ENCODE measurements around the gene CD300H. TPM values are rescaled to one million over a fixed set of nuclear protein-coding genes. Genes with fewer than 3 reads are reported as not detected.

Gene CD300H
- polyA plus RNA-seq, 1 experiment = not detected

DNA sequence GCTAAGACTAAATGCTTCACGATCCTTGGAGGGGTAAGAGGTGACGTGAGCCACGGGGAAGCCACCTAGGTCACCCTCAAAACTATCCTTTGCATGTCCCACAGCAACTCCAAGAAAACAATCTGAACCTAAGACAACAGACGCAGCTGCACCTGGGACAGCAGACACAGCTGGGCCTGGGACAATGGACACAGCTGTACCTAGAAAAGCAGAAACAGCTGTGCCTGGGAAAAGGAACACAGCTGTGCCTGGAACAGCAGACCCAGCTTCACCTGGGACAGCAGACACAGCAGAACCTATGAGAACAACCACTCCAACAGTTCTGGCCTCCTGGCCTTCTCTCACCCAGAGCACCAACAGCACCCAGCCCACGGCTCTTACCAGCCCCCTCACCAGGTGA is 36.4 kb upstream of the CD300H start:
- Histone ChIP-seq H3K27me3 (ENCODE audit: control insufficient read depth, insufficient read depth, low read length) (no peaks in the 10 kb centered on the region), H3K27ac (ENCODE audit: low read depth, low read length) (no peak overlapping the region), H3K4me3 (ENCODE audit: low read depth, low read length) (no peak overlapping the region), H3K9me3 (ENCODE audit: control insufficient read depth, insufficient read depth, low read length) (no peaks in the 10 kb centered on the region)
- DNase-seq (ENCODE audit: low read depth, low spot score) = no peak
- POLR2A ChIA-PET = no interaction called here
- CTCF ChIA-PET = no interaction called here
- TF ChIP-seq, protein P1, sequence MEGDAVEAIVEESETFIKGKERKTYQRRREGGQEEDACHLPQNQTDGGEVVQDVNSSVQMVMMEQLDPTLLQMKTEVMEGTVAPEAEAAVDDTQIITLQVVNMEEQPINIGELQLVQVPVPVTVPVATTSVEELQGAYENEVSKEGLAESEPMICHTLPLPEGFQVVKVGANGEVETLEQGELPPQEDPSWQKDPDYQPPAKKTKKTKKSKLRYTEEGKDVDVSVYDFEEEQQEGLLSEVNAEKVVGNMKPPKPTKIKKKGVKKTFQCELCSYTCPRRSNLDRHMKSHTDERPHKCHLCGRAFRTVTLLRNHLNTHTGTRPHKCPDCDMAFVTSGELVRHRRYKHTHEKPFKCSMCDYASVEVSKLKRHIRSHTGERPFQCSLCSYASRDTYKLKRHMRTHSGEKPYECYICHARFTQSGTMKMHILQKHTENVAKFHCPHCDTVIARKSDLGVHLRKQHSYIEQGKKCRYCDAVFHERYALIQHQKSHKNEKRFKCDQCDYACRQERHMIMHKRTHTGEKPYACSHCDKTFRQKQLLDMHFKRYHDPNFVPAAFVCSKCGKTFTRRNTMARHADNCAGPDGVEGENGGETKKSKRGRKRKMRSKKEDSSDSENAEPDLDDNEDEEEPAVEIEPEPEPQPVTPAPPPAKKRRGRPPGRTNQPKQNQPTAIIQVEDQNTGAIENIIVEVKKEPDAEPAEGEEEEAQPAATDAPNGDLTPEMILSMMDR (IDR thresholded peaks at IDR 0.05; ENCODE audit: low read depth, low read length) = no peak

DNA sequence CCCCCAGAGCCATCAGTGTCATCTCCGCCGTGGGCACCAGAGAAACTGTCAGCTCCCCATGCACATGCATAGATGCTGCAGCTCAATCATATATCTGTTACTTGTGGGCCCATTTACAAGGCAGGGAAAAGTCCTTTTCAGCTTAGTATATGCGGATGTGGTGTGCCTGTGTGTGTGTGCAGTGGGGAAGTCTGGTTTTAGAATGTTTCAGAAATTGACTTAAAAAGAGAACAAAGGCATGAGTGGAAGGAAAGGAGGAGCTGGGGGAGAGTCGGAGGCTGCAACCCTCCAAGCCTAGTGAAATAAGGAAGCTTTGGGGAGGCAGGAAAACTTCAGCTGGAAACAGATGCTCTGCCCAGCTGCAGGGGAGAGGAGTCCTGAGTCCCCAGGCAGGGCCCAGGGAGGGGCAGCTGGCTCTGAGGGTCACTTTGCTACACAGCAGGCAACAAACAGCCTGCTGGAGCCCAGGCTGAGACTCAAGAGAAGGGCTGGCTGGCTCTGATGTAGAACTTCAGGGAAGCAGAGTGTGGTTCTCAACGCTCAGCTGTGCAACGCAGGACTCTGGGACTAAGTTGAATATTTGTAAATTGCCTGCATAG is 35.8 kb upstream of the CD300H start:
- TF ChIP-seq, protein P1 (IDR thresholded peaks at IDR 0.05; ENCODE audit: low read depth, low read length) = no peak
- Histone ChIP-seq H3K27ac (ENCODE audit: low read depth, low read length) (no peak overlapping the region), H3K27me3 (ENCODE audit: control insufficient read depth, insufficient read depth, low read length) (no peaks in the 10 kb centered on the region), H3K4me3 (ENCODE audit: low read depth, low read length) (no peak overlapping the region), H3K9me3 (ENCODE audit: control insufficient read depth, insufficient read depth, low read length) (no peaks in the 10 kb centered on the region)
- ChIA-PET CTCF (interaction anchor here (1.1 to 1.8 kb wide), 2 partner anchors 16 to 236 kb away, joined by 3 to 4 read pairs; partner anchors contain the start of gene GPR142), POLR2A (no interaction called here)
- DNase-seq (ENCODE audit: low read depth, low spot score) = no peak

DNA sequence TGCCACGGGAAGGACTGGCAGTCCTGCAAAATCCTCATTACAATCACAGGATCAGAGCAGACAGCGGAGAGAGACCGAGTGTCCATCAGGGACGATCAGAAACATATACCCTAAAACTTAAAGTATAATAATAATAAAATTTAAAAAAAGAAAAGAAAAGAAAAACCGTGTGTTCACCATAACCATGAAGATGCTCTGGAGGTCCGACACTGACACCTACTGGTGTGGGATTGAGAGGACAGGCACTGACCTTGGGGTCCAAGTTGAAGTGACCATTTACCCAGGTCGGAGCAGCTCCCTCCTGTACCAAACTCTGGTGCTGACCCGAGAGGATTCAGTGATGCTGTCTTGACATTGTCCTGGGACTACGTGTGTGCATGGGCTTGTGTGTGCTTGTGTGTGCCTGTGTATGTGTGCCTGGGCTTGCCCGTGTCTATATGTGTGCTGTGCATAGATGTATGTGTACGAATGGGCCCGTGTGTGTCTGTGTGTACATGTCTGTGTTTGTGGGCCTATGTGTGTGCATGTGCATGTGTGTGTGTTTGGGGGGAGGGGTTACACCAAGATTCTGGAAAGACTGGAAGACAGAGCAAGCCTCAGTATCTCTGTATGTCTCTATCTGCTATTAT is 34.7 kb upstream of the CD300H start:
- H3K4me3 ChIP-seq (ENCODE audit: low read depth, low read length) = no peak overlapping the region
- no peak overlapping the region for H3K27ac ChIP-seq (ENCODE audit: low read depth, low read length)
- ChIA-PET CTCF (interaction anchor here (1.1 to 1.8 kb wide), 2 partner anchors 15 to 235 kb away, joined by 3 to 4 read pairs; partner anchors contain the start of gene GPR142), POLR2A (no interaction called here)
- TF ChIP-seq, protein P1 (IDR thresholded peaks at IDR 0.05; ENCODE audit: low read depth, low read length) = peak; percentile 56
- H3K9me3 ChIP-seq (ENCODE audit: control insufficient read depth, insufficient read depth, low read length) = no peaks in the 10 kb centered on the region
- no peaks in the 10 kb centered on the region for H3K27me3 ChIP-seq (ENCODE audit: control insufficient read depth, insufficient read depth, low read length)
- DNase-seq (ENCODE audit: low read depth, low spot score) = no peak

DNA sequence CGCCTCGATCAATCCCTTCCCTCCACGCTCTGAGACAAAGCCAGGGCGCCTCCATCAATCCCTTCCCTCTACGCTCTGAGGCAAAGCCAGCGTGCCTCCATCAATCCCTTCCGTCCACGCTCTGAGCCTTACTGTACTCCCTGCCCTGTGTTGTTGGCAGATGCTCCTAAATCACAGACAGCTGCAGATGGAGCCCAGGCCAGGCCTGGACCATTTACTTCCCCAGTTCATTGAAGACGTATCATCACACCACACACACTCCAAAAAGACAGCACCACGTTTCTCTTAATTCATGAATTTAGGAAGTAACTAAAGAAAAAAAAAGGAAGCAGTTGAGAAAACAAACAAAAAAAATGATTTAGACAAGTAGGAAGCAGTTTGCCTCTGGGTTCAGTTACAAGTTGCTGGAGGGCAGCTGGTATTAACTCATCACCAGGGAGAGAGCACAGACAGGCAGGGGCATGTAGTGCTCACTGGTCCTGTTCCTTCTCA is 32.2 kb upstream of the CD300H start:
- Histone ChIP-seq H3K27ac (ENCODE audit: low read depth, low read length) (no peak overlapping the region), H3K9me3 (ENCODE audit: control insufficient read depth, insufficient read depth, low read length) (no peaks in the 10 kb centered on the region), H3K4me3 (ENCODE audit: low read depth, low read length) (no peak overlapping the region), H3K27me3 (ENCODE audit: control insufficient read depth, insufficient read depth, low read length) (no peaks in the 10 kb centered on the region)
- POLR2A ChIA-PET = no interaction called here
- CTCF ChIA-PET = no interaction called here
- DNase-seq (ENCODE audit: low read depth, low spot score) = no peak
- TF ChIP-seq, protein P1 (IDR thresholded peaks at IDR 0.05; ENCODE audit: low read depth, low read length) = no peak

DNA sequence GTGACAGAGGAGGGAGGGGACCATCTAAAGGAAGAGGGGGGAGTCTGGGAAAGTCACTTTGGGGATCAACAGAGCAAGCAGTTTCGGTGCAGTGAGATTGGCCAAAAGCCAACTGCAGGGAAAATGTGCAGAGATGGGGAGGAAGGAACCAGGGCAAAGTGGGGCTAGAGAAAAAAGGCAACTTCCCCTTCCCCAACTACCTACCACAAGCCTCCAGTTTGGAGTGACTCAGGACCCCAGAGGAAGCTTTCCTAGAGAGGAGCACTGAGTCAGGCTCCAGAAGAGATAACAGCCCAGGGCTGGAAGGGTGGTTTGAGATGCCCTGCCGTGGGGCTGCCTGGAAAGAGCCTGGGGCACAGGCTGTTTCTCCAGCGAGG is 31.7 kb upstream of the CD300H start:
- H3K9me3 ChIP-seq (ENCODE audit: control insufficient read depth, insufficient read depth, low read length) = no peaks in the 10 kb centered on the region
- H3K27me3 ChIP-seq (ENCODE audit: control insufficient read depth, insufficient read depth, low read length) = no peaks in the 10 kb centered on the region
- no peak for DNase-seq (ENCODE audit: low read depth, low spot score)
- ChIA-PET CTCF (no interaction called here), POLR2A (no interaction called here)
- TF ChIP-seq, protein P1 (IDR thresholded peaks at IDR 0.05; ENCODE audit: low read depth, low read length) = no peak
- H3K27ac ChIP-seq (ENCODE audit: low read depth, low read length) = no peak overlapping the region
- H3K4me3 ChIP-seq (ENCODE audit: low read depth, low read length) = no peak overlapping the region
